Naive B cell (primary cell): ENCODE results near the gene C1orf167. TPM values are rescaled to one million over a fixed set of nuclear protein-coding genes. Genes with fewer than 3 reads are reported as not detected.
A peak's percentile ranks its signal among the peaks of the same experiment; 100 is the strongest.

ENCODE experiments used
- ATAC-seq, 2 donors: fragments of 150-1000 bp; cut with Tn5 transposase; 2 replicates each; pipeline ENCODE4 v1.10.0; 2021; ENCODE audit warnings: low read depth in 2 of 2, mild to moderate bottlenecking in 2 of 2, moderate library complexity in 2 of 2
- DNase-seq: peaks from one replicate; pipeline ENCODE4 v3.0.0; 2022
- H3K27ac Mint-ChIP-seq, 6 donors: one replicate each; pipeline ENCODE4 v1.8.0; 2020 to 2022; ENCODE audit warnings: mild to moderate bottlenecking in 6 of 6, mixed read lengths in 6 of 6, moderate library complexity in 5 of 6, inconsistent platforms in 2 of 6
- H3K27me3 Mint-ChIP-seq, 3 donors: one replicate each; pipeline ENCODE4 v1.8.0; 2021 to 2022; ENCODE audit warnings: mixed read lengths in 3 of 3, mild to moderate bottlenecking in 1 of 3
- H3K36me3 Mint-ChIP-seq, 2 donors: one replicate each; pipeline ENCODE4 v1.8.0; 2020 to 2022; ENCODE audit warnings: mixed read lengths in 2 of 2, inconsistent platforms in 1 of 2, mild to moderate bottlenecking in 1 of 2
- H3K4me1 Mint-ChIP-seq, 3 donors: one replicate each; pipeline ENCODE4 v1.8.0; 2020 to 2022; ENCODE audit warnings: mixed read lengths in 3 of 3, inconsistent platforms in 1 of 3, mild to moderate bottlenecking in 1 of 3, moderate library complexity in 1 of 3
- H3K4me3 Mint-ChIP-seq, 8 donors: one replicate each; pipeline ENCODE4 v1.8.0; 2020 to 2022; ENCODE audit warnings: mild to moderate bottlenecking in 8 of 8, mixed read lengths in 8 of 8, moderate library complexity in 8 of 8, inconsistent platforms in 2 of 8
- H3K9me3 Mint-ChIP-seq, 7 donors: one replicate each; pipeline ENCODE4 v1.8.0; 2020 to 2022; ENCODE audit warnings: mixed read lengths in 7 of 7, mild to moderate bottlenecking in 5 of 7, inconsistent platforms in 2 of 7, moderate library complexity in 1 of 7
- polyA plus RNA-seq, 6 donors: library from polyadenylated mRNA; unstranded; fragments of 300-500 nt; fragmentation: Illumina TruSeq; gene quantifications; one replicate each; pipeline ENCODE4 v1.2.3, GENCODE V29; 2021; ENCODE audit warnings: low read depth in 6 of 6

The C1orf167 gene
- polyA plus RNA-seq, 6 donors from 2014 or later = 2.9 TPM; not detected in 5

- Mint-ChIP-seq H3K36me3 (no peaks in the 10 kb centered on the region), H3K27me3 (no peaks in the 10 kb centered on the region), H3K27ac (no peak overlapping the region), H3K4me3 (peak overlapping the region in 2 of 8 donors; percentile 16 to 78), H3K9me3 (no peaks in the 10 kb centered on the region), H3K4me1 (peaks cover 29 to 49% (median 46%) of the 10 kb centered on the region in 3 donors)
- DNase-seq (no peak), ATAC-seq (no peak)
These were observed 33.7 kb upstream of the C1orf167 start for GRCh38 chr1:11728126-11728806.

GRCh38 chr1:11729155-11729497 lies 32.9 kb upstream of the C1orf167 start:
- Mint-ChIP-seq H3K27ac (peak overlapping the region in 1 of 6 donors; percentile 51), H3K36me3 (no peaks in the 10 kb centered on the region), H3K27me3 (no peaks in the 10 kb centered on the region), H3K9me3 (no peaks in the 10 kb centered on the region), H3K4me3 (peak overlapping the region in 3 of 8 donors; percentile 29 to 94 (median 84)), H3K4me1 (peaks cover 29 to 49% (median 46%) of the 10 kb centered on the region in 3 donors)
- ATAC-seq (no peak), DNase-seq (no peak)

GRCh38 chr1:11729498-11730428 lies 32.2 kb upstream of the C1orf167 start:
- H3K4me3 Mint-ChIP-seq = peak overlapping the region; percentile 83 to 96 (median 90)
- peak overlapping the region in 5 of 6 donors; percentile 82 to 95 (median 92) for H3K27ac Mint-ChIP-seq
- H3K36me3 Mint-ChIP-seq = no peaks in the 10 kb centered on the region
- H3K27me3 Mint-ChIP-seq = no peaks in the 10 kb centered on the region
- peaks cover 29 to 49% (median 42%) of the 10 kb centered on the region in 3 donors for H3K4me1 Mint-ChIP-seq
- no peak for DNase-seq
- H3K9me3 Mint-ChIP-seq = no peaks in the 10 kb centered on the region
- ATAC-seq = peak in 1 of 2 donors; percentile 23

GRCh38 chr1:11730429-11730891 lies 31.5 kb upstream of the C1orf167 start:
- Mint-ChIP-seq H3K4me3 (peak overlapping the region; percentile 83 to 96 (median 90)), H3K9me3 (no peaks in the 10 kb centered on the region), H3K4me1 (peaks cover 27 to 49% (median 38%) of the 10 kb centered on the region in 3 donors), H3K36me3 (no peaks in the 10 kb centered on the region), H3K27ac (peak overlapping the region; percentile 60 to 97 (median 94)), H3K27me3 (no peaks in the 10 kb centered on the region)
- peak; percentile 64 for DNase-seq
- ATAC-seq = peak; percentile 96 to 97

GRCh38 chr1:11731691-11732283 lies 30.2 kb upstream of the C1orf167 start:
- Mint-ChIP-seq H3K27ac (peak overlapping the region in 5 of 6 donors; percentile 61 to 96 (median 88)), H3K4me3 (peak overlapping the region; percentile 84 to 96 (median 91)), H3K4me1 (peaks cover 23 to 51% (median 43%) of the 10 kb centered on the region in 3 donors), H3K27me3 (no peaks in the 10 kb centered on the region), H3K36me3 (no peaks in the 10 kb centered on the region), H3K9me3 (no peaks in the 10 kb centered on the region)
- no peak for ATAC-seq
- DNase-seq = no peak

- H3K4me1 Mint-ChIP-seq = peaks cover 33 to 62% (median 53%) of the 10 kb centered on the region in 3 donors
- peak overlapping the region in 1 of 6 donors; percentile 70 for H3K27ac Mint-ChIP-seq
These were observed 28.7 kb upstream of the C1orf167 start for GRCh38 chr1:11733306-11733705.

GRCh38 chr1:11735531-11735853 lies 26.5 kb upstream of the C1orf167 start:
- Mint-ChIP-seq H3K4me1 (peaks cover 25 to 64% (median 61%) of the 10 kb centered on the region in 3 donors), H3K9me3 (no peaks in the 10 kb centered on the region), H3K27ac (peak overlapping the region in 5 of 6 donors; percentile 77 to 97 (median 90)), H3K4me3 (peak overlapping the region; percentile 90 to 99 (median 96)), H3K36me3 (no peaks in the 10 kb centered on the region), H3K27me3 (no peaks in the 10 kb centered on the region)
- ATAC-seq = peak; percentile 1 to 5
- DNase-seq = no peak

More at GRCh38 chr1:11733306-11733705, 28.7 kb upstream of the C1orf167 start:
- no peak for ATAC-seq
- H3K4me3 Mint-ChIP-seq = peak overlapping the region in 1 of 8 donors; percentile 38
- no peaks in the 10 kb centered on the region for H3K27me3 Mint-ChIP-seq
- no peak for DNase-seq
- H3K36me3 Mint-ChIP-seq = no peaks in the 10 kb centered on the region
- no peaks in the 10 kb centered on the region for H3K9me3 Mint-ChIP-seq

GRCh38 chr1:11735854-11736745 lies 25.9 kb upstream of the C1orf167 start, which contains the start of gene AGTRAP:
AGTRAP (plus strand) TSS chr1:11736136; CDS start chr1:11736209, 73 bp downstream.
- DNase-seq (peak; percentile 81), ATAC-seq (peak; percentile 87 to 90)
- Mint-ChIP-seq H3K4me3 (peak within 1 kb of the TSS; percentile 90 to 99 (median 96)), H3K27ac (peak within 1 kb of the TSS in 5 of 6 donors; percentile 77 to 97 (median 90)), H3K9me3 (no peaks in the 10 kb centered on the region), H3K27me3 (no peaks in the 10 kb centered on the region), H3K36me3 (no peaks in the 10 kb centered on the region), H3K4me1 (peaks cover 30 to 64% (median 61%) of the 10 kb centered on the region in 3 donors)

GRCh38 chr1:11736746-11737639 lies 25.0 kb upstream of the C1orf167 start:
- Mint-ChIP-seq H3K9me3 (no peaks in the 10 kb centered on the region), H3K27ac (peak overlapping the region in 4 of 6 donors; percentile 42 to 97 (median 90)), H3K4me3 (peak overlapping the region; percentile 90 to 99 (median 96)), H3K27me3 (no peaks in the 10 kb centered on the region), H3K36me3 (no peaks in the 10 kb centered on the region), H3K4me1 (peaks cover 25 to 63% (median 58%) of the 10 kb centered on the region in 3 donors)
- ATAC-seq = peak; percentile 45 to 48
- DNase-seq = no peak

GRCh38 chr1:11738096-11738495 lies 23.9 kb upstream of the C1orf167 start:
- Mint-ChIP-seq H3K9me3 (no peaks in the 10 kb centered on the region), H3K4me1 (peaks cover 28 to 63% (median 56%) of the 10 kb centered on the region in 3 donors), H3K27ac (no peak overlapping the region), H3K36me3 (no peaks in the 10 kb centered on the region), H3K4me3 (peak overlapping the region in 3 of 8 donors; percentile 39 to 99 (median 53)), H3K27me3 (no peaks in the 10 kb centered on the region)
- ATAC-seq (no peak), DNase-seq (no peak)

- H3K4me1 Mint-ChIP-seq = peaks cover 28 to 63% (median 56%) of the 10 kb centered on the region in 3 donors
- no peaks in the 10 kb centered on the region for H3K9me3 Mint-ChIP-seq
- peak overlapping the region in 3 of 6 donors; percentile 38 to 66 (median 42) for H3K27ac Mint-ChIP-seq
- no peak for ATAC-seq
- H3K4me3 Mint-ChIP-seq = peak overlapping the region in 2 of 8 donors; percentile 33 to 66
- no peak for DNase-seq
- H3K36me3 Mint-ChIP-seq = no peaks in the 10 kb centered on the region
- H3K27me3 Mint-ChIP-seq = no peaks in the 10 kb centered on the region
These were observed 23.2 kb upstream of the C1orf167 start for GRCh38 chr1:11738783-11739182.
